H1 (cell line): ENCODE results near the gene SPDYC. TPM values are rescaled to one million over a fixed set of nuclear protein-coding genes. Genes with fewer than 3 reads are reported as not detected.

ENCODE experiments used
- microRNA-seq, 2 experiments: library from miRNA; unstranded; fragments of <30 nt; microRNA quantifications; one replicate each; pipeline versions ENCODE4 to v1.2.0, GENCODE V29; 2016 to 2020; ENCODE audit warnings: borderline microRNAs expressed in 2 of 2, borderline number of aligned reads in 2 of 2, borderline replicate concordance in 1 of 2
- polyA plus RNA-seq, 7 experiments: library from polyadenylated mRNA; depleted of rRNA in 3 of 7; stranded (reverse) in 5 of 7; unstranded in 2 of 7; fragments of >200 nt in 5 of 7; fragments of 200-250 nt in 2 of 7; gene quantifications; 1 replicate in 5 of 7; 2 replicates in 1 of 7; 4 replicates in 1 of 7; pipeline versions ENCODE4 v1.2.1 to v1.2.3, GENCODE V29; 2011 to 2013; ENCODE audit warnings: missing spikeins in 2 of 7, mixed read lengths in 2 of 7
- small RNA-seq: library from polyadenylated mRNA; stranded (forward); fragments of <200 nt; extraction: miRNeasy Mini kit (QIAGEN cat#:217004); gene quantifications from one replicate; pipeline ENCODE3, GENCODE V24; 2013; ENCODE audit not compliant: insufficient read depth
- total RNA-seq: library from RNA; stranded (reverse); fragmentation: NEBNext Ultra II Directional; extraction: Animal tissue kit (Norgen Biotek cat#: 25700); gene quantifications from 2 replicates; pipeline ENCODE4 v1.2.1, GENCODE V29; 2021

SPDYC gene
- total and polyA plus RNA-seq, 2 of the 8 experiments (the other 6 are each of a cell fraction or from before 2014, with no cell fraction given), result 0.15 TPM; not detected in 1

Small RNA genes within 50 kb of the gene (microRNA-seq; reads per million reads assigned to microRNA genes)
- gene MIR6751, result 0 reads per million in 2 experiments

Small RNA genes within 50 kb of the gene (small RNA-seq; reads per million reads assigned to genes)
- not detected for gene HIGD1AP10
- not detected for gene PDCL2P2
- 1.0 reads per million for gene RNU2-23P

Other genes starting within 250 kb of the SPDYC start
- 5.1 and 5.8 TPM in 2 replicates for gene PPP2R5B, start 245.5 kb upstream of the SPDYC start, total RNA-seq
- 4.9 and 6.3 TPM in 2 replicates for gene PPP2R5B, start 245.5 kb upstream of the SPDYC start, polyA plus RNA-seq (2011; rRNA removed)
- gene GPHA2, start 234.3 kb upstream of the SPDYC start, total RNA-seq, result 0.97 and 1.5 TPM in 2 replicates
- 4.4 and 5.4 TPM in 2 replicates for gene GPHA2, start 234.3 kb upstream of the SPDYC start, polyA plus RNA-seq (2011; rRNA removed)
- not detected in 2 replicates for gene MAJIN, start 198.1 kb upstream of the SPDYC start, total RNA-seq
- gene MAJIN, start 198.1 kb upstream of the SPDYC start, polyA plus RNA-seq (2011; rRNA removed), result not detected in 2 replicates
- 1.4 and 2.0 TPM in 2 replicates for gene BATF2, start 173.3 kb upstream of the SPDYC start, total RNA-seq
- gene BATF2, start 173.3 kb upstream of the SPDYC start, polyA plus RNA-seq (2011; rRNA removed), result 3.1 and 4.6 TPM in 2 replicates
- 184 and 186 TPM in 2 replicates for gene ARL2, start 156.1 kb upstream of the SPDYC start, total RNA-seq
- 535 and 640 TPM in 2 replicates for gene ARL2, start 156.1 kb upstream of the SPDYC start, polyA plus RNA-seq (2011; rRNA removed)
- gene SNX15, start 142.8 kb upstream of the SPDYC start, total RNA-seq, result 18.3 and 19.6 TPM in 2 replicates
- gene SNX15, start 142.8 kb upstream of the SPDYC start, polyA plus RNA-seq (2011; rRNA removed), result 13.0 and 20.2 TPM in 2 replicates
- gene SAC3D1, start 129.0 kb upstream of the SPDYC start, total RNA-seq, result 19.4 and 23.3 TPM in 2 replicates
- 25.8 and 41.3 TPM in 2 replicates for gene SAC3D1, start 129.0 kb upstream of the SPDYC start, polyA plus RNA-seq (2011; rRNA removed)
- 7.5 and 8.1 TPM in 2 replicates for gene NAALADL1, start 111.7 kb upstream of the SPDYC start, total RNA-seq
- 9.9 and 12.6 TPM in 2 replicates for gene NAALADL1, start 111.7 kb upstream of the SPDYC start, polyA plus RNA-seq (2011; rRNA removed)
- gene CDCA5, start 86.2 kb upstream of the SPDYC start, total RNA-seq, result 87.0 and 90.0 TPM in 2 replicates
- 39.2 and 53.7 TPM in 2 replicates for gene CDCA5, start 86.2 kb upstream of the SPDYC start, polyA plus RNA-seq (2011; rRNA removed)
- 21.4 and 21.5 TPM in 2 replicates for gene ZFPL1, start 86.0 kb upstream of the SPDYC start, total RNA-seq
- gene ZFPL1, start 86.0 kb upstream of the SPDYC start, polyA plus RNA-seq (2011; rRNA removed), result 76.8 and 103 TPM in 2 replicates
- 97.4 and 108 TPM in 2 replicates for gene VPS51, start 74.0 kb upstream of the SPDYC start, total RNA-seq
- 142 and 193 TPM in 2 replicates for gene VPS51, start 74.0 kb upstream of the SPDYC start, polyA plus RNA-seq (2011; rRNA removed)
- gene TM7SF2, start 58.4 kb upstream of the SPDYC start, total RNA-seq, result 40.1 and 42.4 TPM in 2 replicates
- 96.0 and 141 TPM in 2 replicates for gene TM7SF2, start 58.4 kb upstream of the SPDYC start, polyA plus RNA-seq (2011; rRNA removed)
- 13.0 and 14.8 TPM in 2 replicates for gene ZNHIT2, start 52.5 kb upstream of the SPDYC start, total RNA-seq
- 16.1 and 23.4 TPM in 2 replicates for gene ZNHIT2, start 52.5 kb upstream of the SPDYC start, polyA plus RNA-seq (2011; rRNA removed)
- gene FAU, start 48.1 kb upstream of the SPDYC start, total RNA-seq, result 860 and 896 TPM in 2 replicates
- gene FAU, start 48.1 kb upstream of the SPDYC start, polyA plus RNA-seq (2011; rRNA removed), result 826 and 846 TPM in 2 replicates
- gene MRPL49, start 47.9 kb upstream of the SPDYC start, total RNA-seq, result 54.0 and 55.3 TPM in 2 replicates
- gene MRPL49, start 47.9 kb upstream of the SPDYC start, polyA plus RNA-seq (2011; rRNA removed), result 77.8 and 84.8 TPM in 2 replicates
- 29.4 and 34.0 TPM in 2 replicates for gene SYVN1, start 35.7 kb upstream of the SPDYC start, total RNA-seq
- 27.8 and 37.5 TPM in 2 replicates for gene SYVN1, start 35.7 kb upstream of the SPDYC start, polyA plus RNA-seq (2011; rRNA removed)
- 194 and 200 TPM in 2 replicates for gene CAPN1, start 11.7 kb downstream of the SPDYC start, total RNA-seq
- gene CAPN1, start 11.7 kb downstream of the SPDYC start, polyA plus RNA-seq (2011; rRNA removed), result 233 and 337 TPM in 2 replicates
- gene POLA2, start 91.7 kb downstream of the SPDYC start, total RNA-seq, result 31.2 and 34.6 TPM in 2 replicates
- gene POLA2, start 91.7 kb downstream of the SPDYC start, polyA plus RNA-seq (2011; rRNA removed), result 48.1 and 55.9 TPM in 2 replicates
- 11.7 and 11.8 TPM in 2 replicates for gene CDC42EP2, start 144.6 kb downstream of the SPDYC start, total RNA-seq
- gene CDC42EP2, start 144.6 kb downstream of the SPDYC start, polyA plus RNA-seq (2011; rRNA removed), result 13.3 and 19.4 TPM in 2 replicates
- gene DPF2, start 163.6 kb downstream of the SPDYC start, total RNA-seq, result 67.2 and 79.2 TPM in 2 replicates
- gene DPF2, start 163.6 kb downstream of the SPDYC start, polyA plus RNA-seq (2011; rRNA removed), result 53.6 and 88.1 TPM in 2 replicates
- gene TIGD3, start 184.5 kb downstream of the SPDYC start, total RNA-seq, result 0.88 and 1.3 TPM in 2 replicates
- 1.1 TPM in 2 replicates for gene TIGD3, start 184.5 kb downstream of the SPDYC start, polyA plus RNA-seq (2011; rRNA removed)
- gene SLC25A45, start 212.4 kb downstream of the SPDYC start, total RNA-seq, result 0.54 and 0.61 TPM in 2 replicates
- gene SLC25A45, start 212.4 kb downstream of the SPDYC start, polyA plus RNA-seq (2011; rRNA removed), result 0.59 and 0.97 TPM in 2 replicates
- gene FRMD8, start 216.4 kb downstream of the SPDYC start, total RNA-seq, result 16.7 and 19.2 TPM in 2 replicates
- 15.0 and 23.4 TPM in 2 replicates for gene FRMD8, start 216.4 kb downstream of the SPDYC start, polyA plus RNA-seq (2011; rRNA removed)